B cell (primary cell): Measurements from ENCODE around the gene TLR9. TPM values are rescaled to one million over a fixed set of nuclear protein-coding genes. Genes with fewer than 3 reads are reported as not detected.

Experiments
- ATAC-seq: fragments of 200-7000 bp; cut with Tn5 transposase; one replicate; pipeline ENCODE4 v1.10.0; 2021; ENCODE audit warnings: low read depth, mild to moderate bottlenecking, moderate number of reproducible peaks, moderate library complexity
- CTCF ChIA-PET: fragments of 350-600 bp; sonication (Branson Sonifier 250); formaldehyde crosslinking; loops from one replicate; lab custom pipeline; 2021; ENCODE audit warnings: antibody characterized with exemption, inconsistent platforms; lab: Charles Lee
- POLR2A ChIA-PET: fragments of 350-600 bp; sonication (Branson Sonifier 250); formaldehyde crosslinking; loops from one replicate; lab custom pipeline; 2021; ENCODE audit warnings: antibody characterized with exemption; lab: Charles Lee
- DNase-seq: peaks from one replicate; pipeline ENCODE4 v3.0.0; 2013
- H2AFZ ChIP-seq: 2 replicates; pipeline ENCODE4 v1.6.1; 2012; ENCODE audit warnings: mild to moderate bottlenecking, low read depth, low read length; ENCODE audit not compliant: insufficient read depth, poor library complexity, severe bottlenecking
- H3K27ac ChIP-seq, 2 donors: 1 replicate in 1 of 2; 2 replicates in 1 of 2; pipeline ENCODE4 v1.5.1; 2012 to 2013; ENCODE audit warnings: low read length in 2 of 2, mild to moderate bottlenecking in 2 of 2, moderate library complexity in 1 of 2
- H3K27me3 ChIP-seq, 4 experiments: fragments of 200-600 bp in 1 of 4; sonication (generic) in 1 of 4; replicated peaks in 1 of 4; 1 replicate in 2 of 4; 2 replicates in 2 of 4; pipeline versions ENCODE4 v1.6.1 to v1.7.0; 2013 to 2016; ENCODE audit warnings: low read length in 3 of 4, mild to moderate bottlenecking in 2 of 4, mixed read lengths in 1 of 4, moderate library complexity in 1 of 4; ENCODE audit not compliant: insufficient read depth in 4 of 4, control insufficient read depth in 3 of 4; ENCODE audit errors: control extremely low read depth in 1 of 4
- H3K36me3 ChIP-seq, 2 experiments: replicated peaks in 1 of 2; 1 replicate in 1 of 2; 2 replicates in 1 of 2; pipeline versions ENCODE4 v1.6.1 to v1.7.1; 2013; ENCODE audit warnings: low read length in 1 of 2; ENCODE audit not compliant: insufficient read depth in 2 of 2, control insufficient read depth in 1 of 2; ENCODE audit errors: control extremely low read depth in 1 of 2, extremely low read depth in 1 of 2
- H3K4me1 ChIP-seq, 2 donors: fragments of 200-600 bp in 1 of 2; sonication (generic) in 1 of 2; 1 replicate in 1 of 2; 2 replicates in 1 of 2; pipeline versions ENCODE4 v1.5.1 to v1.6.1; 2013 to 2017; ENCODE audit warnings: low read length in 2 of 2; ENCODE audit not compliant: control insufficient read depth in 2 of 2, insufficient read depth in 2 of 2
- H3K4me2 ChIP-seq: replicated peaks from 2 replicates; pipeline ENCODE3; 2012; ENCODE audit warnings: mild to moderate bottlenecking, low read depth, low read length; ENCODE audit not compliant: poor library complexity, severe bottlenecking
- H3K4me3 ChIP-seq, 5 experiments: fragments of 200-600 bp in 1 of 5; sonication (generic) in 1 of 5; 1 replicate in 3 of 5; 2 replicates in 2 of 5; pipeline versions ENCODE4 v1.5.1 to v1.7.0; 2011 to 2016; ENCODE audit warnings: low read length in 4 of 5, mild to moderate bottlenecking in 4 of 5, low read depth in 2 of 5, control low read depth in 1 of 5, moderate library complexity in 1 of 5; ENCODE audit not compliant: insufficient read depth in 1 of 5; ENCODE audit errors: control extremely low read depth in 1 of 5, extremely low read depth in 1 of 5
- H3K79me2 ChIP-seq: fragments of 200-600 bp; sonication (generic); one replicate; pipeline ENCODE4 v1.6.0; 2016; ENCODE audit warnings: low read length; ENCODE audit not compliant: control insufficient read depth, insufficient read depth
- H3K9ac ChIP-seq: fragments of 200-600 bp; sonication (generic); 2 replicates; pipeline ENCODE4 v1.6.1; 2017; ENCODE audit warnings: mild to moderate bottlenecking, low read length, moderate library complexity
- H3K9me3 ChIP-seq, 3 donors: one replicate each; pipeline versions ENCODE4 v1.6.1 to v1.7.1; 2013; ENCODE audit warnings: low read length in 2 of 3; ENCODE audit not compliant: control insufficient read depth in 2 of 3, insufficient read depth in 1 of 3; ENCODE audit errors: control extremely low read depth in 1 of 3
- H4K20me1 ChIP-seq: 2 replicates; pipeline ENCODE4 v1.6.0; 2012; ENCODE audit warnings: mild to moderate bottlenecking, low read length; ENCODE audit not compliant: insufficient read depth, control insufficient read depth, poor library complexity, severe bottlenecking
- H3K27ac Mint-ChIP-seq: one replicate; pipeline ENCODE4 v1.8.0; 2021; ENCODE audit warnings: mixed read lengths
- H3K27me3 Mint-ChIP-seq: one replicate; pipeline ENCODE4 v1.8.0; 2021; ENCODE audit warnings: mixed read lengths
- H3K4me1 Mint-ChIP-seq: one replicate; pipeline ENCODE4 v1.8.0; 2021; ENCODE audit warnings: mixed read lengths
- H3K4me3 Mint-ChIP-seq: one replicate; pipeline ENCODE4 v1.8.0; 2021; ENCODE audit warnings: mixed read lengths
- H3K9me3 Mint-ChIP-seq: one replicate; pipeline ENCODE4 v1.8.0; 2022; ENCODE audit warnings: mixed read lengths; ENCODE audit not compliant: insufficient read depth
- EZH2 ChIP-seq: IDR thresholded peaks from 2 replicates; pipeline ENCODE4 v1.6.1; 2012; ENCODE audit warnings: borderline replicate concordance, low read depth, mild to moderate bottlenecking, moderate library complexity, low read length; ENCODE audit not compliant: insufficient read depth, poor library complexity, severe bottlenecking
- WGBS: methylation state at CpG from one replicate; pipeline ENCODE4 v1.1.5; 2013; ENCODE audit warnings: missing lambda C conversion rate; ENCODE audit not compliant: insufficient coverage; 5-methylcytosine and 5-hydroxymethylcytosine counted together
- intact Hi-C: fragments of 100-400 bp; cut with micrococcal nuclease; formaldehyde crosslinking; loops from one replicate; pipeline ENCODE4 v1.10.0; 2022
- polyA plus RNA-seq: library from polyadenylated mRNA; depleted of rRNA; stranded (reverse); fragments of >200 nt; gene quantifications from 2 replicates; pipeline ENCODE4 v1.2.3, GENCODE V29; 2012
- total RNA-seq, 2 donors: library from RNA; stranded (reverse); fragments of 120-200 nt in 1 of 2; gene quantifications; 1 replicate in 1 of 2; 2 replicates in 1 of 2; pipeline versions ENCODE4 v1.2.3 to v1.2.4, GENCODE V29; 2013 to 2022
- TF ChIP-seq, protein P1 (sequence below): fragments of 200-600 bp; IDR thresholded peaks from one replicate; pipeline ENCODE4 v1.8.0; 2022; ENCODE audit warnings: antibody characterized with exemption, mild to moderate bottlenecking

Gene TLR9
- total and polyA plus RNA-seq, 2 donors (not counting 1 experiment from before 2014, with no cell fraction given), result 3.7 to 21.0 TPM

DNA sequence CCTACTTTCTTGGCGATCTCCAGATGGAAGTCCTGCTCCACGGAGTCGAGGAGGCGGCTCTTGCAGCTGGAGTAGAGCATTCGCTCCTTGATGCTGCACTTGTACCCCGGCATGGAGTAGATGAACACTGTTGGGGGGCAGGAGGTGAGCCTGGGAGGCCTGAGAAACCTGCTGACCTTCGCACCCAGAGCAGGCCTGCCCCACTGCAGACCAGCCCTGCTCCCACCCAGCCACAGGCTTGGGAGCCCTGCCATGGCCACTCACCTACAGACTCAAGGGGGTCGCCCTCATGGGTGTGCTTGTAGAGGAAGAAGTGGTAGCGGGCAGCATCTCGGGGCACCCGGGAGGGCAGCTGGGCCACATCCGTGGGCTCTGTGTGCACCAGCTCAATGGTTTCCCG is 4.2 kb upstream of the TLR9 start:
- no peak overlapping the region for H3K4me2 ChIP-seq
- H3K4me1 ChIP-seq, result peaks cover 27 to 50% of the 10 kb centered on the region in 2 donors
- Mint-ChIP-seq H3K4me1 (peaks cover 52% of the 10 kb centered on the region), H3K27me3 (no peaks in the 10 kb centered on the region), H3K27ac (no peak overlapping the region), H3K9me3 (no peaks in the 10 kb centered on the region), H3K4me3 (no peak overlapping the region)
- ChIA-PET CTCF (interaction anchor here (1.4 to 18.5 kb wide), 6 partner anchors 8 to 109 kb away, joined by 7 to 237 read pairs (median 21); partner anchors contain the start of genes TLR9 and WDR82), POLR2A (interaction anchor here (2.7 kb wide), 1 partner anchor 9 kb away, joined by 9 read pairs; no protein-coding TSS in a partner anchor)
- H3K9ac ChIP-seq, result no peak overlapping the region
- H2AFZ ChIP-seq, result no peak overlapping the region
- ATAC-seq, result no peak
- TF ChIP-seq, protein P1, sequence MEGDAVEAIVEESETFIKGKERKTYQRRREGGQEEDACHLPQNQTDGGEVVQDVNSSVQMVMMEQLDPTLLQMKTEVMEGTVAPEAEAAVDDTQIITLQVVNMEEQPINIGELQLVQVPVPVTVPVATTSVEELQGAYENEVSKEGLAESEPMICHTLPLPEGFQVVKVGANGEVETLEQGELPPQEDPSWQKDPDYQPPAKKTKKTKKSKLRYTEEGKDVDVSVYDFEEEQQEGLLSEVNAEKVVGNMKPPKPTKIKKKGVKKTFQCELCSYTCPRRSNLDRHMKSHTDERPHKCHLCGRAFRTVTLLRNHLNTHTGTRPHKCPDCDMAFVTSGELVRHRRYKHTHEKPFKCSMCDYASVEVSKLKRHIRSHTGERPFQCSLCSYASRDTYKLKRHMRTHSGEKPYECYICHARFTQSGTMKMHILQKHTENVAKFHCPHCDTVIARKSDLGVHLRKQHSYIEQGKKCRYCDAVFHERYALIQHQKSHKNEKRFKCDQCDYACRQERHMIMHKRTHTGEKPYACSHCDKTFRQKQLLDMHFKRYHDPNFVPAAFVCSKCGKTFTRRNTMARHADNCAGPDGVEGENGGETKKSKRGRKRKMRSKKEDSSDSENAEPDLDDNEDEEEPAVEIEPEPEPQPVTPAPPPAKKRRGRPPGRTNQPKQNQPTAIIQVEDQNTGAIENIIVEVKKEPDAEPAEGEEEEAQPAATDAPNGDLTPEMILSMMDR, result no peak
- TF ChIP-seq EZH2, result no peak
- H3K9me3 ChIP-seq, result no peaks in the 10 kb centered on the region
- intact Hi-C loops, result loop anchor here (5.0 to 10.0 kb wide), 2 partner anchors 175 to 228 kb away; partner anchors contain the start of genes DUSP7 and NISCH
- H3K36me3 ChIP-seq, result peaks cover 3 to 66% of the 10 kb centered on the region in 2 experiments
- peaks cover 42% of the 10 kb centered on the region for H4K20me1 ChIP-seq
- 94% methylated on average over 11 of the region's 13 CpGs for WGBS
- no peak overlapping the region for H3K27ac ChIP-seq
- H3K79me2 ChIP-seq, result peaks cover 55% of the 10 kb centered on the region
- H3K4me3 ChIP-seq, result no peak overlapping the region
- H3K27me3 ChIP-seq, result no peaks in the 10 kb centered on the region
- no peak for DNase-seq

DNA sequence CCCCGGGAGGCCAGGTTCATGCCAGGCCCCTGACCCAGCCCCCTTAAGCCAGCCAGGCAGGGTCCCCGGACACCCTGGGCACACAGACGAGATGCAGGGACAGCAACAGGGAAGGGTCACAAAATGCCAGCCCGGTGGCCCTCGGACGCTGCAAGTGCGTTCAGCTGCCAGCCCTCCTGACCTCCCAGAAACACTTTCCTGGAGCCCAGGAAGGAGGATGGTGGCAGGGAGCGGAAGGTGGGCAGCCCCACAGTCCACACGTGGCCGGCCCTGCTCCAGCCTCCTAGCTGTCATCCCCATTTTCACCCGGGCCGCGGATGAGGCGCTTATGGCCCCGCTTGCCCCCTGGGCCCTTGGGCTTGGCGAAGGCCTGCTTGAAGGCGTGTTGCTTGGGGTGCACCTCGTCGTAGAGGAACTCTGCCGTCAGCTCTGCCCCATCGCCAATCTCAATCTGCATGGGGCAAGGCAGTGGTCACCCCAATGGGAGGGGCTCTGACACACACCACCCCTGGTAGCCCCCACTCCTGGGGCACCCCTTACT is 3.4 kb upstream of the TLR9 start:
- Mint-ChIP-seq H3K4me3 (no peak overlapping the region), H3K9me3 (no peaks in the 10 kb centered on the region), H3K4me1 (peaks cover 58% of the 10 kb centered on the region), H3K27ac (peak overlapping the region; percentile 15), H3K27me3 (no peaks in the 10 kb centered on the region)
- Histone ChIP-seq H4K20me1 (peaks cover 36% of the 10 kb centered on the region), H3K36me3 (peaks cover 3 to 57% of the 10 kb centered on the region in 2 experiments), H2AFZ (no peak overlapping the region), H3K9me3 (no peaks in the 10 kb centered on the region), H3K27ac (no peak overlapping the region), H3K4me3 (no peak overlapping the region), H3K4me2 (no peak overlapping the region), H3K27me3 (no peaks in the 10 kb centered on the region), H3K9ac (no peak overlapping the region), H3K79me2 (peaks cover 55% of the 10 kb centered on the region), H3K4me1 (peaks cover 36 to 59% of the 10 kb centered on the region in 2 donors)
- 97% methylated on average over 21 of the region's 21 CpGs for WGBS
- ATAC-seq, result no peak
- intact Hi-C loops, result loop anchor here (5.0 to 10.0 kb wide), 2 partner anchors 174 to 228 kb away; partner anchors contain the start of genes DUSP7 and NISCH
- CTCF ChIA-PET, result interaction anchor here (1.4 to 18.5 kb wide), 5 partner anchors 7 to 110 kb away, joined by 7 to 237 read pairs (median 8); partner anchors contain the start of genes TLR9 and WDR82
- POLR2A ChIA-PET, result interaction anchor here (1.1 kb wide), 1 partner anchor 59 kb away, joined by 3 read pairs; the partner anchor contains the start of gene GLYCTK
- DNase-seq, result no peak
- no peak for TF ChIP-seq EZH2
- TF ChIP-seq, protein P1, result no peak
